Skeletal muscle tissue (tissue), 4 donors: Measurements from ENCODE around the gene TGFBR2. TPM values are rescaled to one million over a fixed set of nuclear protein-coding genes. Genes with fewer than 3 reads are reported as not detected.

Source experiments
- H3K27ac ChIP-seq: one replicate; pipeline ENCODE4 v1.7.0; 2013; ENCODE audit warnings: mild to moderate bottlenecking, low read depth, low read length, inconsistent platforms
- H3K27me3 ChIP-seq, 3 donors: one replicate each; pipeline ENCODE4 v1.7.0; 2013; ENCODE audit warnings: low read length in 3 of 3; ENCODE audit not compliant: control insufficient read depth in 3 of 3, insufficient read depth in 3 of 3
- H3K36me3 ChIP-seq, 3 donors: one replicate each; pipeline ENCODE4 v1.7.0; 2013; ENCODE audit warnings: low read length in 3 of 3; ENCODE audit not compliant: control insufficient read depth in 3 of 3, insufficient read depth in 3 of 3
- H3K4me1 ChIP-seq, 3 donors: one replicate each; pipeline ENCODE4 v1.7.0; 2013; ENCODE audit warnings: low read length in 3 of 3, mild to moderate bottlenecking in 3 of 3; ENCODE audit not compliant: control insufficient read depth in 3 of 3, insufficient read depth in 3 of 3
- H3K4me3 ChIP-seq, 3 donors: one replicate each; pipeline ENCODE4 v1.7.0; 2013; ENCODE audit warnings: low read length in 3 of 3
- H3K9ac ChIP-seq, 3 donors: one replicate each; pipeline ENCODE4 v1.7.0; 2013; ENCODE audit warnings: low read length in 3 of 3, mild to moderate bottlenecking in 3 of 3, moderate library complexity in 2 of 3, low read depth in 1 of 3
- H3K9me3 ChIP-seq, 3 donors: one replicate each; pipeline ENCODE4 v1.7.0; 2013; ENCODE audit warnings: low read length in 3 of 3; ENCODE audit not compliant: control insufficient read depth in 3 of 3
- total RNA-seq: library from RNA; depleted of rRNA; stranded (reverse); fragments of >200 nt; gene quantifications from one replicate; pipeline ENCODE4 v1.2.3, GENCODE V29; 2014
- donor health status: Osteomylitis.

The TGFBR2 gene
- total RNA-seq, 1 donor from 2014 or later: 44.9 TPM

DNA sequence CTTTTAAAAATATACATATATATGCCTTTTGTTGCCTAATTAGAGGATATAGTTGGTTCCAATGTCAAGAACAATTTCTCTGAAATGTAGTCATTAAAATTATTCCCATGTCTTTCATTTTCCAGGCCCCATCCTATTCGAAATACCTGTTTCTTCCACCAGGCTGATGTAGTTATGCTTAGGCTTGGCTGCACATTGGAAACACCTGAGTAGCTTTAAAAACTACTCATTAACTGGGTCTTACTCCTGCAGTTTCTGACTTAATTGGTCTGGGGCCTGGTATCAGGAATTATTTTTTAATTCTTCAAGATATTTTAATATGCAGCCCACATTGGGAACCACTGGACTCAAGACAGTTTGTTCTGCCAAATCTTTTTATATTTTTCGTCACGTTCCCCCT lies 53.7 kb downstream of the TGFBR2 start:
- no peak overlapping the region for H3K27ac ChIP-seq
- no peak overlapping the region for H3K9ac ChIP-seq
- peaks cover 41 to 52% (median 41%) of the 10 kb centered on the region in 3 donors for H3K4me1 ChIP-seq
- peaks cover 0 to 15% (median 4%) of the 10 kb centered on the region in 3 donors for H3K36me3 ChIP-seq
- H3K27me3 ChIP-seq: no peaks in the 10 kb centered on the region
- H3K4me3 ChIP-seq: no peak overlapping the region
- H3K9me3 ChIP-seq: no peaks in the 10 kb centered on the region

DNA sequence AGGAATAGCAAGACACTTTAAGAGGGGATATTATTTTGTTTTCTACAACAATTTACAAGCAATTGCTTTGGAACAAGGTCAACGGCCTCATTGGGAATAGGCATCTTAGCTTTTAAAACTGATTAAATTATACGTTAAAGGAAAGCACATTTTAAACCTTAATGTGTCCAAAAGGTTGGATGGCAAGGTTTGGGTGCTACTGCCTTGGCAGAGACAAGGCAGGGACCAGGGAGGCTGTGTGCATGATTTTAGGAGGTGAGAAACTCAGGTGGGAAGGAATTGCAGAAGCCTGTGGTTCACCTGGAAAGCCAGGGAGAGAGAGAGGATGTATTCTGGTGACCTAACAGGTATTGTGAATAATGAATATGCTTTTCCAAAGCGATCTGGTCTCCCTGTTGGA lies 54.3 kb downstream of the TGFBR2 start:
- H3K36me3 ChIP-seq: peaks cover 0 to 11% (median 2%) of the 10 kb centered on the region in 3 donors
- no peak overlapping the region for H3K27ac ChIP-seq
- H3K9me3 ChIP-seq: no peaks in the 10 kb centered on the region
- no peak overlapping the region for H3K9ac ChIP-seq
- no peak overlapping the region for H3K4me3 ChIP-seq
- H3K27me3 ChIP-seq: no peaks in the 10 kb centered on the region
- peaks cover 35 to 55% (median 38%) of the 10 kb centered on the region in 3 donors for H3K4me1 ChIP-seq

DNA sequence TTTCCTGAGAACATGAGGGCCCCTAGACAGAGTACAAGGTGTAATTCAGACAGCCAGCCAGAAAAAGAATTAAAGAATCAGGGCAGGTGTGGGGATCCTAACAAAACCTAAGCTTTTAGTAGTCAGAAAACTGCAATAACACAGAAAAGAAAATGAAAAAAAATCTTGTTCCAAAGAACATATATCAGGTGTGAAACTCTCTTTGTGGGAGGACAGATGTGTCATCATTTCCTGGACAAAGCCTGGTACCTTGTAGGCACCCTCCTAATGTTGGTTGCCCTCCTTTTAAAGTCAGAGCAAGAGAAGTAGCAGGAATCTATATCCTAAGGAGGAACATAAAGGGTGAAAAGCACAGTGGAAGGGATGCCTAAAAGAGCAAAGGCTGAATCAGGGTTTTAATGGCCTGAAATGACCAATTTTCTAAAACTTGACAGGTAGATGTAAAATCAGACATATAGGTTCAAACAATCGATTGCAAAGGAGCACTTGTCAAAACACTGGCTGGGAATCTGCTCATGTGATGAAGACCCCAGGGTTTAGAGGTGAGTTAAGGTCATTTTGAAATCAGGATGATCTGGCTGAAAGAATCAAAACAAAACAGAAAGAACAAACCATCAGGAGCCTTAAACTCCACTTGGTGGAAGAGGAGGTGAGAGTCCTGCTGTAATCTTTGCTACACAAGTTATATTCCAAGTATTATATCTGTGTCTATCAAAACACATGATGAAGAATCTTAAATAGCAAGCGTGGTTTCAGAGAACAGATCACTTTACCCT lies 54.9 kb downstream of the TGFBR2 start:
- Histone ChIP-seq H3K4me1 (peaks cover 31 to 54% (median 34%) of the 10 kb centered on the region in 3 donors), H3K27me3 (no peaks in the 10 kb centered on the region), H3K9me3 (no peaks in the 10 kb centered on the region), H3K36me3 (peaks cover 0 to 9% (median 2%) of the 10 kb centered on the region in 3 donors), H3K4me3 (no peak overlapping the region), H3K27ac (no peak overlapping the region), H3K9ac (no peak overlapping the region)

DNA sequence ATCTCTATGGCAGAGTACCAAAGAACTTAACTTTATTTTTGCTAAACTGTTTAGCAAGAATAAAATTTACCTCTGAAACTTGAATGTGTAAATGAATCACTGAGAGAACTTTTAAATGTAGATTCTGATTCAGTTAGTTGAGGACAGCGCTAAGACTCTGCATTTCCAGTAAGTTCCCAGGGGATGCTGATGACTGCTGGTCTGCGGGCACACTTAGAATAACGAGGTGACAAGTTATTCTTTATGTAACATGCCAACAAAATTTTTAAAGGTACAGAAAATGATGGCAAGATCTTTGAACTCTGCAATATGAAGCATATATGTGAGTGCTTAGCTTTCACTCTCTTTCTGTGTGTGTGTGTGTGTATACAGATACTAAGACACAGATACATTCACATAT lies 56.4 kb downstream of the TGFBR2 start:
- H3K36me3 ChIP-seq: no peaks in the 10 kb centered on the region
- H3K4me1 ChIP-seq: peaks cover 22 to 42% (median 23%) of the 10 kb centered on the region in 3 donors
- H3K9ac ChIP-seq: no peak overlapping the region
- H3K4me3 ChIP-seq: no peak overlapping the region
- H3K27ac ChIP-seq: no peak overlapping the region
- no peaks in the 10 kb centered on the region for H3K9me3 ChIP-seq
- H3K27me3 ChIP-seq: no peaks in the 10 kb centered on the region

DNA sequence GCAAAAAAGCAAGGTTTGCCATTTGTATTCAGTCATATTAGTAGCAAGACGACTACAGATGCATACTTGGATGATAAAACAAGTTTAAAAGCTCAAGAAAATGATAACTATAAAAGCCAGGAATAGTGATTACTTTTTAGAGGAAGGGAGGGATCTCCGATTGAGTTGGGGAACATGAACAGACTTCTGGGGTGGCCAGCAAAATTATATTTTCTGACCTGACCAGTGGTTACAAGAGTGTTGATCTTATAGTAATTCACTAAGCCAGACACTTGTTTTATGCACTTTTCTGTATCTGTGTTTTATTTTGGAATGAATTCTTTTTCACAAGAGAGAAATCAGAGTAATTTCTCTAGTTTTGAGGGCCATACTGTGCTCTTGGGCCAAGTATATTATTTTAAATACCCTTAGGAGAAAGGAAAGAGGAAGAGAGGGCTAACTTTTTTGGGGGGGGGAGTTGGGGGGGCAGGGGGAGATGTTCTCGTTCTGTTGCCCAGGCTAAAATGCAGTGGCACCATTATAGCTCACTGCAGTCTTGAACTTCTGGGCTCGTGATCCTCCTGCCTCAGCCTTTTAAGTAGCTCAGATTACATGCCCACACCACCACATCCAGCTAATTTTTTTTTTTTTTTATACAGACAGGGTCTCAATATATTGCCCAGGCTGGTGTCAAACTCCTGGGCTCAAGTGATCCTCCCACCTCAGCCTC lies 57.3 kb downstream of the TGFBR2 start:
- H3K9me3 ChIP-seq: no peaks in the 10 kb centered on the region
- H3K36me3 ChIP-seq: no peaks in the 10 kb centered on the region
- no peak overlapping the region for H3K4me3 ChIP-seq
- no peaks in the 10 kb centered on the region for H3K27me3 ChIP-seq
- no peak overlapping the region for H3K9ac ChIP-seq
- no peak overlapping the region for H3K27ac ChIP-seq
- H3K4me1 ChIP-seq: peaks cover 14 to 33% (median 15%) of the 10 kb centered on the region in 3 donors

DNA sequence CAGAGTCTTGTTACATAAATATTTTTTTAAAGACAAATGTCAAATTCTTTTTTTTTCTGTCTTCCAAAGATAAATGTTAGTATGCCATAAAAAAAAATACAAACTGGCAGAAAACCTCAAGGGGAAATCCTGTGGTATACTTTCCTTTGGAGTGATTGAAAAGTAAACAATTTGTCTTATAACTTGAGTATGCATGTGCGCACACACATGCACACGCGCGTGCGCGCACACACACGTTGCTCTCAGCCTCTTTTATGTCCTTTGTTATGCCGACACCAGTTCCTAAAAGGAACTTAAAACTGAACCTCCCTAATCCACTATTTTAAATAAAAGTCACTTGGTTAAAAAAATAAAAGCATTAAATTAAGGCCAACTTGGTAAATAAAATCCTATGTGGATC lies 58.1 kb downstream of the TGFBR2 start:
- no peak overlapping the region for H3K4me3 ChIP-seq
- no peaks in the 10 kb centered on the region for H3K9me3 ChIP-seq
- peaks cover 8 to 26% (median 8%) of the 10 kb centered on the region in 3 donors for H3K4me1 ChIP-seq
- no peak overlapping the region for H3K27ac ChIP-seq
- no peak overlapping the region for H3K9ac ChIP-seq
- peaks cover 0 to under 1% (median 0%) of the 10 kb centered on the region in 3 donors for H3K36me3 ChIP-seq
- H3K27me3 ChIP-seq: no peaks in the 10 kb centered on the region

DNA sequence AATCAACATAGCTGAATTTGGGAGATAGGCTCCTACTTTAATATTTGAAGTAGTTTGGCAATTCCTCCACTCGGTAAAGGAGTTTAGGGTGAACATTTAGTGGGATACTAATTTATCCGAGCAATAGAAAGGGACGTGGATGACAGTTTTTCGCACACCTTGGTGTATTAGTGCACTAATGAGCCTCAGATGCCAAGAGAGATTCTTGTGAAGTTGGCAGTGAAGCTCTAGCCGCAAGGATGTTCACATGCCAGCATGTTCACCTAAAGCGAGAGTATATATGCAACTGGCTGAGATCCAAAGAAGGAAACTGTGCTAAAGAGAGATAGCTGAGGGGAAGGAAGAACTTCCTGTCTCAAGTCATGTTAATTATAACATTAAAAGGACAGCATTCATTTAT lies 58.5 kb downstream of the TGFBR2 start:
- no peaks in the 10 kb centered on the region for H3K9me3 ChIP-seq
- peaks cover 4 to 21% (median 5%) of the 10 kb centered on the region in 3 donors for H3K4me1 ChIP-seq
- peaks cover 0 to 3% (median 0%) of the 10 kb centered on the region in 3 donors for H3K36me3 ChIP-seq
- H3K4me3 ChIP-seq: no peak overlapping the region
- H3K9ac ChIP-seq: no peak overlapping the region
- no peaks in the 10 kb centered on the region for H3K27me3 ChIP-seq
- H3K27ac ChIP-seq: no peak overlapping the region

DNA sequence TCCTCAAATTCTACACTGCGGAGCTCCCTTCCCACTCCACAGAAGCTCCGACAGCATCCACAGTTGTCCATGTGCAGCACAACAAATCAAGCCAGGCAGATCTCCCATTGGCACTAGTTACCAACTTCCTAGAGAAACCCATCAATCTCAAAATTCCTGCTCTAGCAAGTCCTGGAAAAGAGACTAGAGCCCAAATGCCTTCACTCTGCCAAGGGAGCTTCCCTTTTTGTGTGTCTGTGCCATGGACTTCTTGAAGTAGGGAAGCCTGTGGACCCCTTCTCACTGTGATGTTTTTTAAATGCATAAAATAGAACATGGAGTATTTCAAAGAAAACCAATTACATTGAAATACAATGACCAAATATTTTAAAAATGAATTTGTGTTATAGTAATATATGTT lies 59.1 kb downstream of the TGFBR2 start:
- Histone ChIP-seq H3K4me3 (no peak overlapping the region), H3K27ac (no peak overlapping the region), H3K36me3 (peaks cover 0 to 3% (median 0%) of the 10 kb centered on the region in 3 donors), H3K9ac (no peak overlapping the region), H3K9me3 (no peaks in the 10 kb centered on the region), H3K27me3 (no peaks in the 10 kb centered on the region), H3K4me1 (peaks cover 3 to 21% (median 3%) of the 10 kb centered on the region in 3 donors)

DNA sequence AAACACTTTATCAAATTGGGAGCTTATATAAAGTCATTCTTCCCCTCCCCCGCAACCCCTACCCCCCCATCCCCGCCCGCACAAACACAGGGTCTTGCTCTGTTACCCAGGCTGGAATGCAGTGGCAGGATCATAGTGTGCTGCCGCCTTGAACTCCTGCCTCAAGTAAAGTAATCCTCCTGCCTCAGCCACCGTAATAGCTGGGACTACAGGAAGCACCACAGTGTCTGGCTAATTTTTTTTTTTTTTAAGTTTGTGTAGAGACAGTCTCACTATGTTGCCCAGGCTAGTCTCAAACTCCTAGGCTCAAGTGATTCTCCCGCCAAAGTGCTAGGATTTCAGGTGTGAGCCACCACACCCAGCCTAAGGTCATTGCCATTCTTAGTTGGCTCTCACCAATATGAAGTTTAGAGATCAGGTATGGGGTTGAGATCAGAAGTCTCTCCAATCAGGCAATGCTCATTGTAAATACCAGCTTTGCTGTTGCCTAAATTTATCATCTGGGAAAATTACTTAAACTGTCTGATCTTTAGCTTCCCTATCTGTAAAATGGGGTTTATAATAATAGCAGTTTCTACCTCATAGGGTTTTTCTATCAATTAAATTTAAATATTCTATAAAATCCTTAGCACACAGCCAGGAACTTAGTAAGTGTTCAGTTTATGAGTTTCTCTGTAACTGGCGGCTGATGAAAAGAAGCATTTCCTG lies 60.3 kb downstream of the TGFBR2 start:
- Histone ChIP-seq H3K4me1 (peaks cover 0 to 12% (median 0%) of the 10 kb centered on the region in 3 donors), H3K36me3 (peaks cover 1 to 10% (median 4%) of the 10 kb centered on the region in 3 donors), H3K9ac (no peak overlapping the region), H3K9me3 (no peaks in the 10 kb centered on the region), H3K4me3 (no peak overlapping the region), H3K27me3 (no peaks in the 10 kb centered on the region), H3K27ac (no peak overlapping the region)
